SJSA1 (cell line): ENCODE data around the gene CFAP210. TPM values are rescaled to one million over a fixed set of nuclear protein-coding genes. Genes with fewer than 3 reads are reported as not detected.
"Not testable (repeated sequence)": the region's sequence is repeated elsewhere in the genome, so short reads cannot be mapped to it uniquely, and the experiment has no call there.

ENCODE experiments used
- DNase-seq, 2 experiments: peaks; one replicate each; pipeline ENCODE4 v3.0.0-alpha.2; 2015 to 2020; ENCODE audit warnings: low spot score in 2 of 2, low read depth in 1 of 2
- H3K27ac ChIP-seq: fragments of 250-450 bp; sonication (Bioruptor Pico); 2 replicates; pipeline ENCODE4 v1.5.1; 2020; ENCODE audit warnings: mild to moderate bottlenecking, moderate library complexity
- H3K27me3 ChIP-seq: fragments of 250-450 bp; sonication (Bioruptor Pico); replicated peaks from 2 replicates; pipeline ENCODE4 v1.5.1; 2020; ENCODE audit warnings: mild to moderate bottlenecking, moderate library complexity
- H3K36me3 ChIP-seq: fragments of 250-450 bp; sonication (Bioruptor Pico); 2 replicates; pipeline ENCODE4 v1.5.1; 2020; ENCODE audit warnings: mild to moderate bottlenecking
- H3K4me1 ChIP-seq: fragments of 250-450 bp; sonication (Bioruptor Pico); replicated peaks from 2 replicates; pipeline ENCODE4 v1.6.1; 2021; ENCODE audit warnings: mild to moderate bottlenecking
- H3K4me3 ChIP-seq: fragments of 250-450 bp; sonication (Bioruptor Pico); 2 replicates; pipeline ENCODE4 v1.5.1; 2020; ENCODE audit warnings: mild to moderate bottlenecking
- H3K9me3 ChIP-seq: fragments of 250-450 bp; sonication (Bioruptor Pico); replicated peaks from 2 replicates; pipeline ENCODE4 v1.5.1; 2020; ENCODE audit warnings: mild to moderate bottlenecking
- total RNA-seq: library from RNA; depleted of rRNA; stranded (reverse); fragments of >200 nt; shearing (Covaris generic); gene quantifications from 2 replicates; pipeline ENCODE4 v1.2.3, GENCODE V29; 2014; rRNA removed

The CFAP210 gene
- total RNA-seq, 1 experiment from 2014 or later, result not detected

DNA sequence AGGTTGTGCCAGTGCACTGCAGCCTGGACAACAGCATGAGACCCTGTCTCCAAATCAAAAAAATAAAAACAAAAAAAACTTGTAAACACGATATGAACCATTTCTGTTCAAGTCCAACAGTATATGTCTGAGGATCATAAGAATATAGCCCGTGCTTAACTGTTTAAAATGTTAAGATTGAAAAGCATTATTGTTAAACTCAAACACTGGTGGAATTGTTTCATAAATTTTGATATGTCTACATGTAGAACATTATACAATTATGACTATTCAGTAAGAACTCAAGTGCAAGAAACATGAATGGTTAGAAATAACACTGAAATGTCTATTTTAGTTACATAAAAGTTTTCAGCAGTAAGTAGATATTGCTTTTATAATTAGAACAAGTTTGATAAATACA lies 80.3 kb downstream of the CFAP210 start:
- peaks cover 81% of the 10 kb centered on the region for H3K36me3 ChIP-seq
- DNase-seq, result no peak

DNA sequence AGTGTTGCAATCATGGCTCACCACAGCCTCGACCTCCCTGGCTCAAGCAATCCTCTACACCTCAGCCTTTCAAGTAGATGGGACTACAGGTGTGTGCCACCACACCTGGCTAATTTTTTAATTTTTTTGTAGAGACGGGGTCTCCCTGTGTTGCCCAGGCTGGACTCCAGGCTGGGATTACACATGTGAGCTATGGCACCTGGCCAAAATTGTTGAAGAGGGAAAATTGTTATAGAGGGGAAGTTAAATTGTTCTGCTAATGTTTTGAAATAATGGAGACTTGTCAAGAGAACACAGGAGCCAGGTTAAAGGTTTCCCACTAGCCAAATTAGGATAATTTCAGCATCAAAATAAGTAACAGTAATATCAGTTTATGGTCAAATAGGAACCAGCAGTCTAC lies 84.9 kb downstream of the CFAP210 start:
- Histone ChIP-seq H3K27me3 (no peaks in the 10 kb centered on the region), H3K36me3 (peaks cover 78% of the 10 kb centered on the region), H3K4me3 (no peak overlapping the region), H3K27ac (no peak overlapping the region), H3K9me3 (no peaks in the 10 kb centered on the region), H3K4me1 (no peaks in the 10 kb centered on the region)
- DNase-seq, result no peak

More for the DNA sequence above, 80.3 kb downstream of the CFAP210 start:
- no peaks in the 10 kb centered on the region for H3K4me1 ChIP-seq
- no peaks in the 10 kb centered on the region for H3K9me3 ChIP-seq
- H3K27ac ChIP-seq, result no peak overlapping the region
- no peak overlapping the region for H3K4me3 ChIP-seq
- H3K27me3 ChIP-seq, result no peaks in the 10 kb centered on the region

DNA sequence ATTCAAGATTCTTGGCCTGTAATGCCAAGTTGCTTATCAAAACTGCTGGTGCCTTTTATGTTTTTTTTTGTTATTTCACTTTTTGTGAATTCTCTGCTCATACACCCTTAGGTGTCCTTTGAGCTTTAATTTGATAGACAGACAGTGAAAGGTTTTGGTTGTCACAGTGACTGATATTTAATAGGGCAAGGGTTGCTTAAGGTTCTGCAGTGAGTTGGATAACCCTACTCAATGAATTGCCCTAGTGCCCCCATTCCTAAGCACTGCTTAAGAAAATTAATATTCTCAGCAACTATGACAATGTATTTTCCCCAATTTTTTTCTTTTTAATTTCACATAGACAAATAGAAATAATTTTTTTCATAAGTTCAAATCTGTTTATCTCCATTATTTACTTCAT lies 94.6 kb downstream of the CFAP210 start:
- H3K27ac ChIP-seq, result no peak overlapping the region
- no peak overlapping the region for H3K4me3 ChIP-seq
- no peaks in the 10 kb centered on the region for H3K27me3 ChIP-seq
- DNase-seq, result no peak
- H3K4me1 ChIP-seq, result no peaks in the 10 kb centered on the region
- H3K36me3 ChIP-seq, result peaks cover 11% of the 10 kb centered on the region; the same call in 1 of the 2 replicates
- no peaks in the 10 kb centered on the region for H3K9me3 ChIP-seq

DNA sequence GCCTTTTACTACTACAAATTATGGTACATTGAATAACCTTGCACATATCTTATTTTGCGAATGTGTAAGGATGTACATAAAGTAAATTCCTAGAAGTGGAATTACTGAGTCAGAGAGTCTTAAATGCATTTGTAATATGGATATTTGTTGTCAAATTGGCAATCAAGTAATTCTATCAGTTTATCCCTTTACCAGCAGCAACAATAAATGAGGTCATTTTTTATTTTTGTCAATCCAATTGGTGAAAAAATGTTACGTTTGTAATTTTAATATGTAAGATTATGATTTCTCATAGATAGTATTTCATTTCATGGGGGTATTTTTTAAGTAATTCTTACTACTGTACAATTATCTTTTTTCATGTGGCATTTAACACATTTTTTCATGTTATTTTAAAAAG lies 95.2 kb downstream of the CFAP210 start:
- H3K9me3 ChIP-seq, result no peaks in the 10 kb centered on the region
- no peak overlapping the region for H3K27ac ChIP-seq
- no peaks in the 10 kb centered on the region for H3K27me3 ChIP-seq
- H3K4me1 ChIP-seq, result no peaks in the 10 kb centered on the region
- H3K4me3 ChIP-seq, result no peak overlapping the region
- H3K36me3 ChIP-seq, result 0 out of 2 replicates have a peak, but pooled peaks cover 7% of the 10 kb centered on the region
- no peak for DNase-seq

DNA sequence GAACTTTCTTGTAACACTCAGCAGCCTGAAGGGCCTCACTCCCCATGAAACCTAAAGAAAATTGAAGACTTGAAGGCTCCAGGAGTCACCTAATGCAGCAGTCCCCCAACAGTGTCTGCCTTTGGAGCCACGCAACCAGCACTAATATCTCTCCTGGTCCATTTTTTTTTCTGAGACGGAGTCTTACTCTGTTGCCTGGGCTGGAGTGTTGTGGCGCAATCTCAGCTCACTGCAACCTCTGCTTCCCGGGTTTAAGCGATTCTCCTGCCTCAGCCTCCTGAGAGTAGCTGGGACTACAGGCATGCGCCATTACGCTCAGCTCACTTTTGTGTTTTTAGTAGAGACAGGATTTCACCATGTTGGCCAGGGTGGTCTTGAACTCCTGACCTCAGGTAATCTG lies 97.7 kb downstream of the CFAP210 start:
- not testable (repeated sequence) for H3K27me3 ChIP-seq, H3K9me3 ChIP-seq, H3K4me3 ChIP-seq, H3K27ac ChIP-seq, H3K4me1 ChIP-seq, DNase-seq, H3K36me3 ChIP-seq

Other genes starting within 250 kb of the CFAP210 start
- gene BBS5, start 214.9 kb downstream of the CFAP210 start, total RNA-seq, result 3.4 and 4.3 TPM in 2 replicates
- gene KLHL41, start 184.7 kb downstream of the CFAP210 start, total RNA-seq, result 0.24 TPM in 1 of 2 replicates, not detected in the other
- 25.2 and 30.4 TPM in 2 replicates for gene FASTKD1, start 120.5 kb downstream of the CFAP210 start, total RNA-seq
- 32.7 and 33.4 TPM in 2 replicates for gene PPIG, start 110.1 kb downstream of the CFAP210 start, total RNA-seq
- 1.9 TPM in 2 replicates for gene PHOSPHO2, start 64 bp upstream of the CFAP210 start, total RNA-seq
- gene KLHL23, start 39.4 kb upstream of the CFAP210 start, total RNA-seq, result 0.78 and 2.9 TPM in 2 replicates
- gene SSB, start 104.5 kb upstream of the CFAP210 start, total RNA-seq, result 145 and 146 TPM in 2 replicates
- 81.2 and 120 TPM in 2 replicates for gene METTL5, start 130.5 kb upstream of the CFAP210 start, total RNA-seq
- gene UBR3, start 133.0 kb upstream of the CFAP210 start, total RNA-seq, result 25.0 and 29.7 TPM in 2 replicates